Measurements from ENCODE around the gene NAA60. TPM values are rescaled to one million over a fixed set of nuclear protein-coding genes. Genes with fewer than 3 reads are reported as not detected.

The NAA60 gene
- total RNA-seq, 2 donors from 2014 or later: 28.3 to 36.3 TPM

DNA sequence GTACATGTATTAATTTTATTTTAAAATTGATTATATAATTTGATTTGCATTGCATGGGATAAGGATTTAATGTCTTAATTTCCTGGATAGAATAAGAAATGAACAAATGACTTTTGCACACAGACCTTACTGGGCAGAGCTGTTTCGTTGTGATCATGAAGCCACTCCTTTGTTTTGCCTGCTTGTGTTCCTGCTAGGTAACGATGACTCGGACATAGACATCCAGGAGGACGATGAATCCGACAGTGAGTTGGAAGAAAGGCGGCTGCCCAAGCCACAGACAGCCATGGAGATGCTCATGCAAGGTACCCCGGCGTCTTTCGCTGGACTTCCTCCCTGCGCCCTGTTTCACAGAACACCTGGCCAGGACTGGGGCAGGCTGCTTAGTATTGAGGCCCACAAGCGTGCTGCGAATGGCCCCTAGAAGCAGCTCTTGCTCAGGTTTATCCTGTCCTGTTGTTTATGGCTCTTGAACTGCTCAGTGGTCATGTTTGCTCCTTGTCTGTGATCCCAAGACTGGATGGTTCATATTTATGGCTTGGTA lies 87.0 kb downstream of the NAA60 start:
- no peak for DNase-seq
- peaks cover 7 to 14% of the 10 kb centered on the region in 2 donors for H3K36me3 ChIP-seq (replicated peaks in 1 of 2; ENCODE audit: insufficient read depth in 1 of 2, low read depth in 2 of 2)
- WGBS, 2 donors: 95 to 98% methylated on average over 12 of the region's 12 CpGs
- no peaks in the 10 kb centered on the region for H3K27me3 ChIP-seq
- ATAC-seq: no peak
- H3K27ac ChIP-seq: no peak overlapping the region
- TF ChIP-seq, protein P1, sequence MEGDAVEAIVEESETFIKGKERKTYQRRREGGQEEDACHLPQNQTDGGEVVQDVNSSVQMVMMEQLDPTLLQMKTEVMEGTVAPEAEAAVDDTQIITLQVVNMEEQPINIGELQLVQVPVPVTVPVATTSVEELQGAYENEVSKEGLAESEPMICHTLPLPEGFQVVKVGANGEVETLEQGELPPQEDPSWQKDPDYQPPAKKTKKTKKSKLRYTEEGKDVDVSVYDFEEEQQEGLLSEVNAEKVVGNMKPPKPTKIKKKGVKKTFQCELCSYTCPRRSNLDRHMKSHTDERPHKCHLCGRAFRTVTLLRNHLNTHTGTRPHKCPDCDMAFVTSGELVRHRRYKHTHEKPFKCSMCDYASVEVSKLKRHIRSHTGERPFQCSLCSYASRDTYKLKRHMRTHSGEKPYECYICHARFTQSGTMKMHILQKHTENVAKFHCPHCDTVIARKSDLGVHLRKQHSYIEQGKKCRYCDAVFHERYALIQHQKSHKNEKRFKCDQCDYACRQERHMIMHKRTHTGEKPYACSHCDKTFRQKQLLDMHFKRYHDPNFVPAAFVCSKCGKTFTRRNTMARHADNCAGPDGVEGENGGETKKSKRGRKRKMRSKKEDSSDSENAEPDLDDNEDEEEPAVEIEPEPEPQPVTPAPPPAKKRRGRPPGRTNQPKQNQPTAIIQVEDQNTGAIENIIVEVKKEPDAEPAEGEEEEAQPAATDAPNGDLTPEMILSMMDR (IDR thresholded peaks at IDR 0.05): no peak
- TF ChIP-seq POLR2A (IDR thresholded peaks at IDR 0.05): no peak
- H3K9me3 ChIP-seq: no peaks in the 10 kb centered on the region
- H3K4me1 ChIP-seq: no peaks in the 10 kb centered on the region
- intact Hi-C loops (cut with DNase I): no loop called here
- H3K4me3 ChIP-seq: no peak overlapping the region

DNA sequence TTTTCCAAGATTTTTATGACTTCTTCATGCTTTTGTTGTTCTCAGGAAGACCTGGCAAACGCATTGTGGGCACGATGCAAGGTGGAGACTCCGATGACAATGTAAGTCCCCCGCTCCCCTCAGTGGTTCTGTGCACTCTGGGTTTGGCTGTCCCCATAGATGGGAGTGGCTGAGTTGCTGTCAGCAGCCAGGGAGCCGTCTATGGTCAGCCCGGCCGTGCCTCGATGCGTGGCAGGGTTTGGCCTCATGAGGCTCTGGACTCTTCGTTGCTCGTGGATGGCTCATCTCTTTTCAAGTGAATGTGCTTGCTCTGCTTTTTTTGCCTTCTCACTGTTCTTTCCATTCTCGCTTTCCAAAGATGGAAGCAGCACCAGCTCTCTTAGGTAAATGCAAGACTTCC lies 89.3 kb downstream of the NAA60 start:
- intact Hi-C loops (cut with DNase I): no loop called here

DNA sequence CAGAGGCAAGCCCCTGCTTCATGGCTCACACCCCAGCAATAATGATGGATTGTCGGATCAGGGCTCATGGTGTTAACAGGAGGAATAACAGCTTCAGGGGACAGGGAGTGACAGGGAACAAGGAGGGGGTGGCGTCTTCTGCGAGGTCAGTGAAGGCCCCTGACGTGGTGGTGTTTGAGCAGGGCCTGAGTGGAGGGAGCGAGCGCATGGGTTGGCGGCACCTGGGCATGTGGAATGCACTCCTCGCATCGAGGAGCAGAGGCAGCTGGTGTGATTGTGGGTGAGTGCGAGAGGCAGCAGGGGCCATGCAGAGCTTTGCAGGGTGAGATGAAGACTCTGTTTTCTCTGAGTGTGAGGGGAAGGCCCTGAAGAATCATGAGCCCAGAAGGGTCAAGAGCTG lies 90.6 kb downstream of the NAA60 start:
- H3K4me1 ChIP-seq: no peaks in the 10 kb centered on the region
- intact Hi-C loops (cut with DNase I): no loop called here
- peaks cover 7 to 27% of the 10 kb centered on the region in 2 donors for H3K36me3 ChIP-seq (replicated peaks in 1 of 2; ENCODE audit: insufficient read depth in 1 of 2, low read depth in 2 of 2)
- ATAC-seq (no peak), DNase-seq (no peak)
- H3K4me3 ChIP-seq: no peak overlapping the region
- H3K27ac ChIP-seq: no peak overlapping the region
- no peak for TF ChIP-seq POLR2A (IDR thresholded peaks at IDR 0.05)
- TF ChIP-seq, protein P1 (IDR thresholded peaks at IDR 0.05): no peak
- no peaks in the 10 kb centered on the region for H3K9me3 ChIP-seq
- H3K27me3 ChIP-seq: no peaks in the 10 kb centered on the region
- WGBS, 2 donors: 94 to 98% methylated on average over 10 of the region's 10 CpGs

More for the DNA sequence above, 89.3 kb downstream of the NAA60 start:
- Histone ChIP-seq H3K4me1 (no peaks in the 10 kb centered on the region), H3K27me3 (no peaks in the 10 kb centered on the region), H3K36me3 (replicated peaks in 1 of 2; ENCODE audit: insufficient read depth in 1 of 2, low read depth in 2 of 2) (peaks cover 7 to 23% of the 10 kb centered on the region in 2 donors), H3K4me3 (no peak overlapping the region), H3K9me3 (no peaks in the 10 kb centered on the region), H3K27ac (no peak overlapping the region)
- 94 to 97% methylated on average over 12 of the region's 12 CpGs for WGBS, 2 donors
- TF ChIP-seq POLR2A (IDR thresholded peaks at IDR 0.05): no peak
- TF ChIP-seq, protein P1 (IDR thresholded peaks at IDR 0.05): no peak
- DNase-seq: no peak
- ATAC-seq: no peak

DNA sequence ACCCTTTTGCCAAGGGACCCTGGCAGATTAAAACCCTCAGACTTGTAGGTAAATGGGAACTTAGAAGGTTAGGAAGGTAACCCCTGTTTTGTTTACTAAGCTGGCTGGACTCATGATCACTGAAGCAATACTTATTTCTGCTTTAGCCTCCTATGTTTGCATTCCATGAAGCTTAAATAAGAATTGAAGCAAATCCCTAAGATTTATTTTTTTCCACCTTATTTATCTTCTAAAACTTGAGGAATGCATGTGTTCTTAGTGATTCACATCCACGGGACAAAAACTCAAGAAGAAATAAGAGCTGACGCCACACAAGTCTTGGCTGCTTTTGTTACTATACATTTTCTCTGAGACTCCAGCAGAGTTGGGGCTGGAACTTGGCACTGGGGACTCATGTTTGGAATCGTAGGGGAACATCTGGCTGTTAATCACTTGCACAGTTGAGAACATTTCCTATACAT lies 92.8 kb downstream of the NAA60 start:
- Histone ChIP-seq H3K27me3 (no peaks in the 10 kb centered on the region), H3K4me3 (no peak overlapping the region), H3K27ac (no peak overlapping the region), H3K9me3 (no peaks in the 10 kb centered on the region), H3K36me3 (replicated peaks in 1 of 2; ENCODE audit: insufficient read depth in 1 of 2, low read depth in 2 of 2) (peaks cover 0 to 19% of the 10 kb centered on the region in 2 donors), H3K4me1 (no peaks in the 10 kb centered on the region)
- DNase-seq (no peak), ATAC-seq (no peak)
- WGBS, 2 donors: 78 to 83% methylated on average over 3 of the region's 3 CpGs
- intact Hi-C loops (cut with DNase I): no loop called here
- TF ChIP-seq, protein P1 (IDR thresholded peaks at IDR 0.05): no peak
- TF ChIP-seq POLR2A (IDR thresholded peaks at IDR 0.05): no peak

Small RNA genes lying within 50 kb of the gene (microRNA-seq; reads per million reads assigned to microRNA genes)
- 0 reads per million in 2 donors for gene MIR6126 (ENCODE audit: borderline number of aligned reads in 2 of 2, borderline replicate concordance in 2 of 2)

Small RNA genes lying within 50 kb of the gene (small RNA-seq; reads per million reads assigned to genes)
- not detected for gene MIR6126

Other genes starting within 250 kb of the NAA60 start
- gene ZNF200, start 208.5 kb upstream of the NAA60 start, total RNA-seq: 1 to 10 TPM; 2.0 to 7.0 TPM
- gene MEFV, start 187.0 kb upstream of the NAA60 start, total RNA-seq: under 1 TPM; 0.78 to 0.99 TPM
- gene ZNF263, start 160.2 kb upstream of the NAA60 start, total RNA-seq: 10 to 100 TPM; 19.8 to 31.1 TPM
- 1 to 10 TPM; 2.6 to 4.6 TPM for gene TIGD7, start 138.2 kb upstream of the NAA60 start, total RNA-seq
- 10 to 100 TPM; 12.9 to 15.3 TPM for gene ZNF75A, start 138.2 kb upstream of the NAA60 start, total RNA-seq
- not detected for gene OR2C1, start 87.8 kb upstream of the NAA60 start, total RNA-seq
- 1 to 10 TPM; 4.0 to 7.3 TPM for gene ZSCAN32, start 42.7 kb upstream of the NAA60 start, total RNA-seq
- gene ZNF174, start 42.5 kb upstream of the NAA60 start, total RNA-seq: 10 to 100 TPM in 1 of 2 donors, 1 to 10 TPM in 1; 4.9 to 13.0 TPM
- gene ZNF597, start 176 bp upstream of the NAA60 start, total RNA-seq: 1 to 10 TPM; 1.3 to 2.3 TPM
- not detected for gene C16orf90, start 51.8 kb downstream of the NAA60 start, total RNA-seq
- 10 to 100 TPM in 1 of 2 donors, 1 to 10 TPM in 1; 7.8 to 20.1 TPM for gene CLUAP1, start 57.3 kb downstream of the NAA60 start, total RNA-seq
- gene NLRC3, start 133.7 kb downstream of the NAA60 start, total RNA-seq: 1 to 10 TPM in 1 of 2 donors, under 1 TPM in 1; 0.78 to 1.3 TPM
- 1 to 10 TPM; 3.6 to 4.2 TPM for gene SLX4, start 167.9 kb downstream of the NAA60 start, total RNA-seq
- 10 to 100 TPM; 25.9 to 52.7 TPM for gene DNASE1, start 211.0 kb downstream of the NAA60 start, total RNA-seq

Measured in body of pancreas (tissue), 4 donors.